H1 (cell line): ENCODE data around the gene MAP4K4. TPM values are rescaled to one million over a fixed set of nuclear protein-coding genes. Genes with fewer than 3 reads are reported as not detected.

Experiments
- CTCF ChIA-PET: fragments of 300-600 bp; sonication (Branson Sonifier 250); formaldehyde crosslinking; loops from one replicate; lab custom pipeline; 2021; ENCODE audit not compliant: partially characterized antibody; lab: Charles Lee
- POLR2A ChIA-PET: fragments of 300-600 bp; sonication (Branson Sonifier 250); formaldehyde crosslinking; loops from one replicate; lab custom pipeline; 2021; ENCODE audit warnings: inconsistent platforms; ENCODE audit not compliant: partially characterized antibody; lab: Charles Lee
- DNase-seq, 2 experiments: peaks; one replicate each; pipeline versions ENCODE4 v3.0.0 to v3.0.0-alpha.2; 2010 to 2022; ENCODE audit warnings: low spot score in 2 of 2, low read depth in 1 of 2, mixed read lengths in 1 of 2
- FAIRE-seq: peaks from 2 replicates; lab custom pipeline; 2011; peaks lifted over from hg19 to GRCh38; lab: Jason Lieb, UNC
- H2AFZ ChIP-seq: 2 replicates; pipeline ENCODE4 v1.8.1; 2012; ENCODE audit warnings: low read length, inconsistent platforms
- H2AK5ac ChIP-seq: 2 replicates; pipeline ENCODE4 v1.6.1; 2013; ENCODE audit warnings: low read depth, low read length
- H2BK120ac ChIP-seq: replicated peaks from 2 replicates; pipeline ENCODE3; 2013; ENCODE audit warnings: low read depth, low read length, inconsistent platforms
- H2BK12ac ChIP-seq: 2 replicates; pipeline ENCODE4 v1.6.1; 2013; ENCODE audit warnings: low read depth, low read length
- H2BK15ac ChIP-seq: 2 replicates; pipeline ENCODE4 v1.6.1; 2013; ENCODE audit warnings: low read length
- H2BK20ac ChIP-seq: 2 replicates; pipeline ENCODE4 v1.6.1; 2013; ENCODE audit warnings: low read length
- H2BK5ac ChIP-seq: 2 replicates; pipeline ENCODE4 v1.6.1; 2013; ENCODE audit warnings: low read depth, low read length
- H3K14ac ChIP-seq: 2 replicates; pipeline ENCODE4 v1.6.1; 2013; ENCODE audit warnings: inconsistent platforms; ENCODE audit not compliant: insufficient read length
- H3K18ac ChIP-seq: 2 replicates; pipeline ENCODE4 v1.6.1; 2013; ENCODE audit warnings: low read length; ENCODE audit errors: extremely low read depth
- H3K23ac ChIP-seq: 2 replicates; pipeline ENCODE4 v1.6.1; 2013; ENCODE audit warnings: inconsistent platforms; ENCODE audit not compliant: insufficient read length
- H3K23me2 ChIP-seq: 2 replicates; pipeline ENCODE4 v1.6.1; 2013; ENCODE audit warnings: low read depth, low read length
- H3K27ac ChIP-seq: 2 replicates; pipeline ENCODE4 v1.6.1; 2011; ENCODE audit warnings: low read depth, low read length, inconsistent platforms
- H3K27me3 ChIP-seq, 4 experiments: replicated peaks in 1 of 4; 1 replicate in 1 of 4; 2 replicates in 3 of 4; pipeline versions ENCODE4 v1.6.1 to v1.8.1; 2011 to 2013; ENCODE audit warnings: low read length in 3 of 4, mild to moderate bottlenecking in 3 of 4, inconsistent platforms in 2 of 4, mixed read lengths in 2 of 4, moderate library complexity in 1 of 4; ENCODE audit not compliant: control insufficient read depth in 3 of 4, insufficient read depth in 3 of 4; ENCODE audit errors: extremely low read depth in 1 of 4
- H3K36me3 ChIP-seq, 4 experiments: 2 replicates each; pipeline versions ENCODE4 v1.6.1 to v1.8.1; 2011 to 2013; ENCODE audit warnings: mild to moderate bottlenecking in 4 of 4, low read length in 3 of 4, moderate library complexity in 2 of 4, control low read depth in 1 of 4, inconsistent platforms in 1 of 4; ENCODE audit not compliant: insufficient read depth in 4 of 4, control insufficient read depth in 2 of 4
- H3K4ac ChIP-seq: replicated peaks from 2 replicates; pipeline ENCODE3; 2013; ENCODE audit warnings: low read length, low read depth, mixed read lengths, inconsistent platforms; ENCODE audit not compliant: insufficient read length
- H3K4me1 ChIP-seq, 4 experiments: replicated peaks in 1 of 4; 1 replicate in 1 of 4; 2 replicates in 3 of 4; pipeline versions ENCODE4 v1.6.1 to v1.8.1; 2011 to 2013; ENCODE audit warnings: low read length in 3 of 4, inconsistent platforms in 2 of 4, mixed read lengths in 1 of 4; ENCODE audit not compliant: insufficient read depth in 4 of 4, control insufficient read depth in 3 of 4
- H3K4me2 ChIP-seq, 2 experiments: 2 replicates each; pipeline versions ENCODE4 v1.6.1 to v1.8.1; 2011 to 2013; ENCODE audit warnings: low read depth in 2 of 2, low read length in 2 of 2, control low read depth in 1 of 2, inconsistent platforms in 1 of 2, mild to moderate bottlenecking in 1 of 2; ENCODE audit not compliant: insufficient read depth in 1 of 2
- H3K4me3 ChIP-seq, 4 experiments: fragments of 200-600, 300-600 bp in 1 of 4; sonication (generic), shearing (Covaris generic), sonication (Bioruptor Twin) in 1 of 4; 2 replicates each; pipeline versions ENCODE4 v1.5.1 to v1.8.1; 2011 to 2016; ENCODE audit warnings: low read length in 4 of 4, low read depth in 3 of 4, control low read depth in 2 of 4, inconsistent platforms in 2 of 4, mild to moderate bottlenecking in 2 of 4, mixed read lengths in 1 of 4, moderate library complexity in 1 of 4; ENCODE audit not compliant: insufficient read depth in 2 of 4; ENCODE audit errors: extremely low read depth in 1 of 4
- H3K56ac ChIP-seq: replicated peaks from 2 replicates; pipeline ENCODE3; 2013; ENCODE audit warnings: low read depth, mild to moderate bottlenecking, mixed read lengths, low read length, inconsistent platforms; ENCODE audit not compliant: insufficient read length
- H3K79me1 ChIP-seq: 2 replicates; pipeline ENCODE4 v1.6.1; 2013; ENCODE audit warnings: low read depth, low read length, control low read depth
- H3K79me2 ChIP-seq, 2 experiments: 2 replicates each; pipeline versions ENCODE4 v1.6.1 to v1.8.1; 2012 to 2013; ENCODE audit warnings: low read length in 2 of 2, mild to moderate bottlenecking in 2 of 2, inconsistent platforms in 1 of 2; ENCODE audit not compliant: insufficient read depth in 2 of 2, control insufficient read depth in 1 of 2
- H3K9ac ChIP-seq, 4 experiments: replicated peaks in 1 of 4; 1 replicate in 1 of 4; 2 replicates in 3 of 4; pipeline versions ENCODE4 v1.6.1 to v1.8.1; 2011 to 2013; ENCODE audit warnings: low read depth in 3 of 4, low read length in 3 of 4, control low read depth in 2 of 4, mild to moderate bottlenecking in 2 of 4, moderate library complexity in 2 of 4, inconsistent platforms in 1 of 4; ENCODE audit errors: extremely low read depth in 1 of 4
- H3K9me3 ChIP-seq, 2 experiments: 2 replicates each; pipeline versions ENCODE4 v1.6.1 to v1.8.1; 2012 to 2013; ENCODE audit warnings: mild to moderate bottlenecking in 2 of 2, moderate library complexity in 2 of 2, control low read depth in 1 of 2, inconsistent platforms in 1 of 2, low read depth in 1 of 2, low read length in 1 of 2, mixed read lengths in 1 of 2; ENCODE audit not compliant: insufficient read depth in 2 of 2
- H4K20me1 ChIP-seq, 2 experiments: replicated peaks in 1 of 2; 2 replicates each; pipeline versions ENCODE3 to v1.8.1; 2011 to 2013; ENCODE audit warnings: inconsistent platforms in 2 of 2, low read length in 2 of 2, mild to moderate bottlenecking in 1 of 2; ENCODE audit not compliant: insufficient read depth in 2 of 2, control insufficient read depth in 1 of 2
- H4K5ac ChIP-seq: 2 replicates; pipeline ENCODE4 v1.6.1; 2013; ENCODE audit warnings: low read length, low read depth, mixed read lengths, inconsistent platforms; ENCODE audit not compliant: insufficient read length
- H4K8ac ChIP-seq: 2 replicates; pipeline ENCODE4 v1.8.0; 2013; ENCODE audit warnings: mild to moderate bottlenecking, moderate library complexity, low read length, inconsistent platforms; ENCODE audit not compliant: insufficient read depth; ENCODE audit errors: extremely low read depth
- H4K91ac ChIP-seq: replicated peaks from 2 replicates; pipeline ENCODE3; 2013; ENCODE audit warnings: low read length, mixed read lengths, inconsistent platforms; ENCODE audit not compliant: insufficient read length
- BRCA1 ChIP-seq: IDR thresholded peaks from 2 replicates; pipeline ENCODE4 v1.6.1; 2012; ENCODE audit warnings: low read depth, low read length, improper control_type of control experiment
- CEBPB ChIP-seq: IDR thresholded peaks from 2 replicates; pipeline ENCODE4 v1.6.1; 2012; ENCODE audit warnings: low read depth, low read length
- E2F6 ChIP-seq: IDR thresholded peaks from 2 replicates; pipeline ENCODE4 v1.6.1; 2012; ENCODE audit warnings: inconsistent platforms
- EP300 ChIP-seq, 2 experiments: IDR thresholded peaks; 1 replicate in 1 of 2; 2 replicates in 1 of 2; pipeline ENCODE4 v1.6.1; 2011 to 2012; ENCODE audit warnings: low read depth in 2 of 2, low read length in 2 of 2, mild to moderate bottlenecking in 2 of 2, borderline replicate concordance in 1 of 2, inconsistent platforms in 1 of 2, moderate library complexity in 1 of 2
- HDAC6 ChIP-seq: IDR thresholded peaks from one replicate; pipeline ENCODE4 v1.7.1; 2012; ENCODE audit warnings: low read depth, mild to moderate bottlenecking, inconsistent platforms, low read length, moderate library complexity
- KDM5A ChIP-seq: fragments of 200-600 bp; IDR thresholded peaks from 2 replicates; pipeline ENCODE4 v1.7.1; 2012; ENCODE audit warnings: mild to moderate bottlenecking, low read length, inconsistent platforms, mixed read lengths
- MAX ChIP-seq: IDR thresholded peaks from 2 replicates; pipeline ENCODE4 v1.6.1; 2012; ENCODE audit warnings: inconsistent platforms
- SIN3A ChIP-seq, 2 experiments: IDR thresholded peaks in 1 of 2; conservative IDR thresholded peaks in 1 of 2; 2 replicates each; pipeline ENCODE4 v1.6.1; 2011 to 2012; ENCODE audit warnings: low read length in 2 of 2, improper control_type of control experiment in 1 of 2, low read depth in 1 of 2, mild to moderate bottlenecking in 1 of 2
- SIX5 ChIP-seq: IDR thresholded peaks from 2 replicates; pipeline ENCODE4 v1.6.1; 2011; ENCODE audit warnings: mild to moderate bottlenecking, low read depth, low read length
- TCF12 ChIP-seq: IDR thresholded peaks from 2 replicates; pipeline ENCODE4 v1.6.1; 2011; ENCODE audit warnings: low read depth, mild to moderate bottlenecking, low read length
- YY1 ChIP-seq: IDR thresholded peaks from 2 replicates; pipeline ENCODE4 v1.6.1; 2011; ENCODE audit warnings: low read depth, mild to moderate bottlenecking, low read length
- polyA plus RNA-seq, 7 experiments: library from polyadenylated mRNA; depleted of rRNA in 3 of 7; stranded (reverse) in 5 of 7; unstranded in 2 of 7; fragments of >200 nt in 5 of 7; fragments of 200-250 nt in 2 of 7; gene quantifications; 1 replicate in 5 of 7; 2 replicates in 1 of 7; 4 replicates in 1 of 7; pipeline versions ENCODE4 v1.2.1 to v1.2.3, GENCODE V29; 2011 to 2013; ENCODE audit warnings: missing spikeins in 2 of 7, mixed read lengths in 2 of 7
- total RNA-seq: library from RNA; stranded (reverse); fragmentation: NEBNext Ultra II Directional; extraction: Animal tissue kit (Norgen Biotek cat#: 25700); gene quantifications from 2 replicates; pipeline ENCODE4 v1.2.1, GENCODE V29; 2021
- TF ChIP-seq, protein P1 (sequence below), 3 experiments: IDR thresholded peaks; 1 replicate in 2 of 3; 2 replicates in 1 of 3; pipeline versions ENCODE4 v1.5.1 to v1.6.1; 2011; ENCODE audit warnings: low read length in 3 of 3, mild to moderate bottlenecking in 3 of 3, inconsistent platforms in 2 of 3, low read depth in 1 of 3, moderate library complexity in 1 of 3; ENCODE audit not compliant: insufficient read depth in 1 of 3; ENCODE audit errors: control extremely low read depth in 1 of 3

Gene MAP4K4
- total and polyA plus RNA-seq, 2 of the 8 experiments (the other 6 are each of a cell fraction or from before 2014, with no cell fraction given) = 53.2 to 138 TPM

- H4K8ac ChIP-seq = no peak overlapping the region
- H3K14ac ChIP-seq = no peak overlapping the region
- H2BK15ac ChIP-seq = no peak overlapping the region
- ChIA-PET CTCF (no interaction called here), POLR2A (no interaction called here)
- peaks cover 28% of the 10 kb centered on the region for H3K79me1 ChIP-seq
- H3K4me2 ChIP-seq = no peak overlapping the region
- H3K23me2 ChIP-seq = no peaks in the 10 kb centered on the region
- H3K4ac ChIP-seq = no peak overlapping the region
- no peak overlapping the region for H2BK120ac ChIP-seq
- no peaks in the 10 kb centered on the region for H3K27me3 ChIP-seq
- peaks cover 24 to 96% of the 10 kb centered on the region in 2 experiments for H3K79me2 ChIP-seq
- no peak overlapping the region for H2BK5ac ChIP-seq
- H3K18ac ChIP-seq = no peak overlapping the region
- no peak overlapping the region for H2AFZ ChIP-seq
- H4K91ac ChIP-seq = no peak overlapping the region
- no peak overlapping the region for H2AK5ac ChIP-seq
- H3K36me3 ChIP-seq = no peaks in the 10 kb centered on the region
- H3K4me3 ChIP-seq = no peak overlapping the region
- H3K27ac ChIP-seq = no peak overlapping the region
- FAIRE-seq (no peak), DNase-seq (no peak)
- H3K23ac ChIP-seq = no peak overlapping the region
- peaks cover 20 to 40% of the 10 kb centered on the region in 2 experiments for H4K20me1 ChIP-seq
- H3K9ac ChIP-seq = no peak overlapping the region
- no peak overlapping the region for H2BK20ac ChIP-seq
- H3K9me3 ChIP-seq = no peaks in the 10 kb centered on the region
- H3K4me1 ChIP-seq = peaks cover 0 to 11% (median 8%) of the 10 kb centered on the region in 4 experiments; a peak in 5 of 7 replicates
- no peak overlapping the region for H3K56ac ChIP-seq
- no peak overlapping the region for H4K5ac ChIP-seq
- no peak overlapping the region for H2BK12ac ChIP-seq
- no peak for TF ChIP-seq MAX
- no peak for TF ChIP-seq SIX5
- no peak for TF ChIP-seq TCF12
- TF ChIP-seq KDM5A = no peak
- no peak for TF ChIP-seq CEBPB
- no peak for TF ChIP-seq YY1
- TF ChIP-seq SIN3A (conservative IDR thresholded peaks at IDR 0.05 in 1 of 2, IDR thresholded peaks at IDR 0.05 in 1 of 2; ENCODE audit: low read depth in 1 of 2, low read length in 2 of 2) = no peak
- TF ChIP-seq E2F6 = no peak
- TF ChIP-seq, protein P1, sequence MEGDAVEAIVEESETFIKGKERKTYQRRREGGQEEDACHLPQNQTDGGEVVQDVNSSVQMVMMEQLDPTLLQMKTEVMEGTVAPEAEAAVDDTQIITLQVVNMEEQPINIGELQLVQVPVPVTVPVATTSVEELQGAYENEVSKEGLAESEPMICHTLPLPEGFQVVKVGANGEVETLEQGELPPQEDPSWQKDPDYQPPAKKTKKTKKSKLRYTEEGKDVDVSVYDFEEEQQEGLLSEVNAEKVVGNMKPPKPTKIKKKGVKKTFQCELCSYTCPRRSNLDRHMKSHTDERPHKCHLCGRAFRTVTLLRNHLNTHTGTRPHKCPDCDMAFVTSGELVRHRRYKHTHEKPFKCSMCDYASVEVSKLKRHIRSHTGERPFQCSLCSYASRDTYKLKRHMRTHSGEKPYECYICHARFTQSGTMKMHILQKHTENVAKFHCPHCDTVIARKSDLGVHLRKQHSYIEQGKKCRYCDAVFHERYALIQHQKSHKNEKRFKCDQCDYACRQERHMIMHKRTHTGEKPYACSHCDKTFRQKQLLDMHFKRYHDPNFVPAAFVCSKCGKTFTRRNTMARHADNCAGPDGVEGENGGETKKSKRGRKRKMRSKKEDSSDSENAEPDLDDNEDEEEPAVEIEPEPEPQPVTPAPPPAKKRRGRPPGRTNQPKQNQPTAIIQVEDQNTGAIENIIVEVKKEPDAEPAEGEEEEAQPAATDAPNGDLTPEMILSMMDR (IDR thresholded peaks at IDR 0.05; ENCODE audit: control extremely low read depth in 1 of 3, insufficient read depth in 1 of 3, low read depth in 1 of 3, low read length in 3 of 3) = no peak
- no peak for TF ChIP-seq EP300 (IDR thresholded peaks at IDR 0.05; ENCODE audit: borderline replicate concordance in 1 of 2, low read depth in 2 of 2, low read length in 2 of 2)
- TF ChIP-seq BRCA1 = no peak
- TF ChIP-seq HDAC6 = no peak
Measured at GRCh38 chr2:101735166-101735533, 37.6 kb downstream of the MAP4K4 start.
